GM18861 (cell line): ENCODE data around the gene A3GALT2.

Experiments
- ATAC-seq: cut with Tn5 transposase; IDR thresholded peaks from one replicate; pipeline ENCODE4 v1.9.1; 2021; ENCODE audit not compliant: unreplicated experiment

The A3GALT2 gene

DNA sequence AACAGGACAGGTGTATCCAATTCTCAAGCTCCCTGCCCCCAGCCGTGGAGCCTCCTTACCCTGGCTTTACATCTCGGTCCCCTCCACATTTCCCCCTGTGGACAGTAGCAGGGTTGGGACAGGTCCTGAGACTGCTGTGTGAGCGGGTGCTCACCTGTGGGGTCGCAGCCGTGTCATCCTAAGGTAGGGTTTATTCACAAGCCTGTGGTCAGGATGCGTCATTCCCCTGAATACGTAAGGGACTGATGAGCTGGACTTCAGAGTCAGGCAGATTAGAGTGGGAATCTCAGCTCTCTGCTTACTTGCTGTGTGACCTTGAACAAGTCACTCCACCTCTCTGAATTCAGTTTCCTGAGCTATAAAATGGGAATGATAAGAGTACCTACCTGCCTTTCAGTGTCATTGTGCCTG is 46.9 kb downstream of the A3GALT2 start:
- ATAC-seq = no peak

DNA sequence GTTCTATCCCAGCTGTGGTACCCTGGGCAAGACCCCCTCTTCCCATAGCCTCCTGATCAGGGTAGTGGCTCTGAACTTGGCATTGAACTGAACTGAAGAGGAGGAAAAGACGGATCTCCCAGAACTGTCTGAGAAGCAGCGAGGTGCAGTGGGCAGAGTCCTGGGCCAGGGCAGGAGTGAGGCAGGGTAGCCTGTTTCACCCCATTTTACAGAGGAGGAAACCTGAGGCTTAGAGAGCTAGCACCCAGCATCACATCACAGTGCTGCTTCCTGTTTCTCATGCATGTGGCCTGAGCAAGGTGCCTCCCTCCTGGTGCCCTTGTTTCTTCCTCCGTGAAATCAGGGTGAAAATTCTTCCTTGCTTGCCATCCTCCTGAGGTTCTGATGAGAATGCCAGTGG is 47.5 kb downstream of the A3GALT2 start:
- ATAC-seq = no peak

DNA sequence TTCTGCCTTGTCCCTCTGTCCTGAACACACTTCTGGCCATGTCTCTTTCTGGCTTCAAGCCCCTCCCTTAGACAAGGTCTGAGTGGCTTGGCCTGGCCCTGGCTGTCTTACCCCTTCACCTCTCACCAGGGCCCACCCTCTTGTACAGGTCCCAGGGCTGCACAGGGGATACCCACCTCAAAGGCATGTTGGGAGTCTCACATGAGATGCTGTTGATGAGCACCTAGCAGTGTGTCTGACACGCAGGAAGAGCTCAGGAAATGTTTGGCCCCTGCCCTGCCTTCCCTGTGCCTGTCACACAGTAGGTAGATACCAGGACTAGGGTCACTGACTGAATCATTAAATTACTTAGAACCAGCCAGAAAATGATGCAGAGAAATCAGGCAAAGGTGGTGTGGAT is 48.0 kb downstream of the A3GALT2 start:
- no peak for ATAC-seq

DNA sequence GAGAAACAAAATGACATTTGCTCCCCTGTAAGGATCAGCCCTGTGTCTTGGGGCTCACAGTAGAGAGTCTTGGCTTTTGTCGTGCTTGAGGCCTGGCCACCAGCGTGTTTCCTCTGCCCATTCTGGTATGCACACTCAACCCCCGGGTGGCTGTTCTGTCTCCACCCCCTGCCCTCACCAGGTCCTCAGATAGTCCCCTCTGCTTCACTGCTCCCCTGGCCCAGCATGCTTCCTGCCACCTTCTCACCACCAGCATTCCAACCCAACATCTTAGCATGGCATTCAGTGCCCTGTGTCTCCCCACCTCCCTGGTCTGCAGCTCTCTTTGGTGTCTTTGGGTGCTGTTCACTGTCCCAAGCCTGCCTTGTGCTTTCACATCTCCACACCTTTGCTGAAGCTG is 48.4 kb downstream of the A3GALT2 start:
- ATAC-seq = no peak

DNA sequence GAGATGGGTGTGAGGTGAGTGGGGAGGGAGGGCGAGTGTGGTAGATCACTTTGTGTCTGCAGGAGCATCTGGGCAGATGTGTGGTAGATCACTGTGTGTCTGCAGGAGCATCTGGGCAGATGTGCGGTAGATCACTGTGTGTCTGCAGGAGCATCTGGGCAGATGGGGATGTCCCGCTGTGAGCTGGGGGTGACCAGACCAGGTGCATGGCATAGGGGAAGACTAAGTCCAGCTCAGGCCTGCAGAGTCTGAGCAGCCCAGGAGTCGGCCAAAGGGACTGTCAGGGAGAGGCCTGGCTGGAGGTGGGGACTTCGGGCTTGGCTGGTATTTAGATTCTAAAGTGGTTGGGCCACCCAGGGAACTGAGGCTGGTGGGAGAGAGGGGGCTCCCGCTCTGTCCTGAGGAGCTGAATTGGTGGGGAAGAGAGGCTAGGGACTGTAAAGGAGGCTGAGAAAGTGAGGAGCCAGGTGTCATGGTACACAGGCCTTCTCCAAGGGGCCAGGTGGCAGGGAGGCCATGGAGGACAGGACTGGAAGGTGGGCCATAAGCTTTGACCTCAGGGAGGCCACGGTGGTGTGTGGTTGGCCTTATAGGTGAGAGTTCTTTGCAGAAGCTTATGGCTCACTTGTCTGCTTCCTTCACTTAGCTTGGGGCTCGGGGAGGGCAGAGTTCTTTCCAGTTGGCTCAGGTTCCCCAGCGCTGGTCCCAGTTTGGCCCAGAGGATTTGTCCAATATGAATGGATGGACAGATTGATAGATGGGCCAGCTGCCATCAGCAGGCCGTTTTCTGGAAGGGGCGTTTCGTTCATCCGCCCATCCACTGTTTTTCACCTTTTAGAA is 49.0 kb downstream of the A3GALT2 start:
- ATAC-seq = no peak

DNA sequence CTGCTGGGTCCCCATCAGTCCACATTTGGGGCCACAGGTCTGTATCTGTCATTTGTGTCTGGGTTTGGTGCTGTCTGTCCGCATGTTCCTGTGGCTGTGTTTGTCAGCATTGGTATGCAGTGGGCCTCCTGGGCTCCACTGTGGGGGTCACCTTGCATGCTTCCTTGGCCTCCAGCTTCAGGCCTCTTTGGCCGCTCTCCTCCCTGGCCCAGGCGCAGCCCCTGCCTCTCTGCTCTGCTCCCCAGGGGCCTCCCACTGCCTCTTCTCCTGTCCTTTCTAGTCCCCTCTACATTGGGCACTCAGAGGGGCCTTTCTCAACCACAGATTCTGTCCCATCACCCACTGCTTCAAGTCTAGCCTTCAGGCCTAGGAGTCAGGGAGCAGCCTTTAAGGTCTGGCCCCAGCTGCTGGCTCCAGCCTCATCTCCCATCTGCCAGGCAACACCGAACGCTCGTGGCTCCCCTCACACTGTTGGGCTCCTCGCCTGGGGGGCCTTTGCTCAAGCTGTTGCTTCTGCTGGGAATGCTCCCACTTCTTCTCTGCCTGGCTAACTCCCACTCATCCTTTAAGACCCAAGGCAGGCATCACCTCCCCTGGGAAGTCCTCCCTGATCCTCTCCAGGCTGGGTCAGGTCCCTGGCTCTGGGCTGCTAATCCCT is 50.0 kb downstream of the A3GALT2 start:
- ATAC-seq = no peak

DNA sequence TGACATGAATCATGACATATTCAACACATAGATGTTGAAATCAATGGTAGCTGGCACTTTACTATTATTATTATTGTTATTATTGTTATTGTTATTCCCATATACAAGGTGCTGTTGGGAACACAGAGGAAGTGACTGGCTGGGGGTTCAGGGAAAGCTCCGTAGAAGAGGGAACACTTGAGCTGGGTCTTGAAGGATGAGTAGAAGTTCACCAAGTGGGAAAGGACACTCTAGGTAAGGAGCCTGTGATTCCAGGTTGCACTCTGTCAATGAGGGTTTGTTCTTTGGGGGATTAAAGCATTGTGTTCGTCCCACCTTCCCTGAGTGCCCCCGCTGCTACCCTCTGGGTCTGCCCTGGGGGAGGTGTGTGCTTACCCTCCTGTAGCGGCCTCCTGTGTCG is 50.5 kb downstream of the A3GALT2 start:
- no peak for ATAC-seq

DNA sequence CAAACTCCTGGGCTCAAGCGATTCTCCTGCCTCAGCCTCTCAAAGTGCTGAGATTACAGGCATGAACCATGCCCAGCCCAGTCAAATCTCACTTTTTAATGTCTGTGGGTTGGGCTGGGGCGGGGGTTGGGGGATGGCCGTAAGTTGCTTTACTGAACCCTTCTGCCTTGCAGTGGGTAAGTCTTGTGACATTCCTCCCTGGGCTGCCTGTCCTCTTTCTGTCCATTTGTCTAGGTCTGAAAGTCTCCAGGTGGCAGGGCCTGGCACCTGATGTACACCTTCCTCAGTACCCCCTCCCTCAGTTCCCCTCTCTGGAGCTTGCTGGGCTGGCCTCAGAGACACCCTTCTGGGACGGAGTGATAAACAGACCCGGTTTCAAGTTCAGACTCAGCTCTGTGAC is 51.3 kb downstream of the A3GALT2 start:
- no peak for ATAC-seq

DNA sequence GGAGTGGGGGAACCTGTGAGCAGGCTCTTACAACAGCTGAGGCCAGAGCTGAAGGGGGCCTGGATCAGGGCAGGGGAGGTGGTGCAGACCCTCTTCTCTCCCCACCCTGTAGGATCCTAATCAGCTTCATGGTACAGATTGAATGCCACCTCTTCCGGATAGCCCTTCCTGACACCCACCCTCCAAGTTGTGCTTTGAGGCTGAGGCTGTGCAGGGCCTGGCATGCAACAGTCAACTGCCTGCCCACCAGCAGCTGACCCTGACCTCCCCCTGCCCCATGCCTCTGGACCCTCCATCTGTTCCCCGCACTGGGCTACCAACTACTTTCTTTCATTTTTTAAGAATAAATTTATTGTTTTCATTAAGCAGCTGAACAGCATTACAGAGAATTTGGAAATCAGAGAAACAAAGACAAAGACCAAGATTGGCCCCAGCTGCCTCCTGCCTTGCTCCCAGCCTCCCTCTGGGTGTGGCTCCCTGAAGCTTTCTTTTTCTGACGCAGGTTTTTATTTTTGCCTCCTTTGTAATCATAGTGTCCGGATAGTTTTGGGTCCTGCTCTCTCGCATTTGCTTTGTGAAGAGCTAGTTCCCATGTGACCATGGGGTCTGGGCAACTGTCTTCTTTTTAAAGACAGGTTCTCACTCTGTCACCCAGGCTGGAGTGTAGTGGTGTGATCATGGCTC is 51.8 kb downstream of the A3GALT2 start:
- no peak for ATAC-seq

DNA sequence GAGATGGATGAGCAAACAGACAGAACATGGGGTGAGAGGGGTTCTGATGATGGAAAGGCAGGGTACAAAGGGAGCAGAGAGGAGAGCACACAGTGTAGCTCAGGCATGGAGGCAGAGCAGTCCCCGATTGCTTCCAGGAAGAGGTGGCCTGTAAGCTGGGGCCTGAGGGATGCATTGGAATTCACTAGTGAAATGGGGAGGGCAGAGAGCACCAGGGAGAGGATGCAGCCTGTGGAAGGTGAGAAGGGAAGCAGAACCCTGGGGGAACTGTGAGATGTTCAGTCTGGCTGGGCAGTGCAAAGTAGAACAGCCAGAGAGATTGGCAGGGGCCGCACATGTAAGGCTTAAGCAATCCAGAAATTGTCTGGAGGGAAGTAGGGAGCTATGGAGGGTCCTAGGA is 52.4 kb downstream of the A3GALT2 start:
- no peak for ATAC-seq

DNA sequence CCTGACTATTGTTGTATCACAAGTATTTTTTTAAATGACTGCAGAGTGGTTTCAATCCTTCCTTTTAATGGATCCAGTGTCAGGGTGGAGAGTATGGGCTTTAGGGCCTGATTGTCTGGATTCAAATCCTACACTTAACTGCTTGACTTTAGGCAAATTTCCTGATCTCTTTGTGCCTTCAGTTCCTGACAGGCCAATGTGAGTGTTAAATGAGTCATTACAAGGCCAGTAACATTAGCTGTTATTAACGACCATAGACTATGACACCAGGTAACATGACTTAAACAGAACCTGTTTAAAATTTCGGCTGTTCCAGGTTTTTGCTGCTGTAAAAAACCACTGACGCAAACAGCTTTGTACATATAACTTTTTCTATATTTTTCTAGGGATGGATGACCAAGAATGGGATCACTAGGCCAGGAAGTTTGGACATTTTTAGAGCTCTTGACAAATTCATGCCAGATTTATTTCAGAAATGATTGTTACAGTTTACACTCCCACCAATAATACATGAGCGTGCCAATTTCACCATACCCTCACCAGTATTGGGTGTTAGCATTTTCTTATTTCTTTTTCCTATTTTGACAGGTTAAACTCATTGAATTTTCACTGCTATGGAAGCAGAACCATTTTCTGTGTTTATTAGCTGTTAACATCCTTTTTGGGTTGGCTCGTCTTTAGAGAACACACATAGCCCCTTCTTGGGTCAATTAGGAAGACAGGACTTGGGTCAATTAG is 53.3 kb downstream of the A3GALT2 start:
- ATAC-seq = no peak

DNA sequence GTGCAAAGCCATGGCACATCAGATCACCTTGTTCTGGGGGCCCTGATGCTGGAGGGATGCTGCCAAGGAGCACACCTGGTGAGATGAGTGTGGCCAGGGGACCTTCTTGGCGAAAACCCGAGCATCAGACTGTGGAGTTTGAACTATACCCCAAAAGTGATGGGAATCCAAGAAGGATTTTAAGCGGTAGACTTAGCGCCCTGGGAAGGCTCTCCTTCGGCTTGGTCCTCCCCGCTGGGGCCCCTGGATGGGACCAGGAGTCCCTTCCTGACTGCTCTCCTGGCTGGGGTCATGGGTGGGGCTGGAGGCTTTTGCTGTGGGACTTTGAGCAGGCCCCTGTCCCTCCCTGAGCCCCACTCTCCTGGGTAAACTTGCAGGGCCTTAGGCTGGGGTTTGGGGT is 54.1 kb downstream of the A3GALT2 start:
- ATAC-seq = no peak

DNA sequence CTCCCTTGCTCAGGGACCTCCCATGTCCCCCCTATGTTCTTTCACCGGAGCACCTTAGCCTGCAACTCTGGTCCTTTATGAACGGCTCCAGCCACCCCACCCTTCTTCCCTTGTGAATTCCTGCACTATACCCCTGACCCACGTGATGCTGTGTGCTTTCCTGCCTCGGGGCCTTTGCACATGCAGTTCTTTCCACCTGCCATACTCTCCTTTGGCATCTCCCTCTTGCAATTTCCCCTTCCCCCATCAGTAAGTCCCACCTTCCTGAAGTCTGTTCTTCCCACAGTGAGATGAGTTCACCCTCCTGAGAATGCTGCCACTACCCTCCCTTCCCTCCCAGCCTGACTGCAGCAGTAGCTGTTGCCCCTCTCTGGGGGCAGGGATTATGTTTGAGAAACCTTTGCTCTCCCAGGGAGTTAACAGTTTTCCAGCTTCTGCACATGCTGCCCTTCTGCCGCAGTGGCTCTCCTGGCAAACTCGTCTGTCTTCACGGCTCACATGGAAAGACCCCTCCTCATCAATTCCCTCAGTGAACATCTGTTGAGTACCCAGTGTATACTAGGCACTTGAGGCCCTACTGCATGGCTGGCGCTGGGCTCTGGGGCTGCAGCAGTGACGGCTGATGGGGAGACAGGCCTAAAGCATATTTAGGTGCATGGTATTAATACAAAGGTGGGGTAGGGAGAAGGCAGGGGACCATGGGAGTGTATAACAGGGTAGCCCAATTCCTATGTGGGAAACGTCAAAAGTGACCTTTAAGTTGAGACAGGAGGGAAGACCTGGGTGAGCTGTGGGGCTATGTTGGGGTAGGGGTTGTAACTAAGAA is 54.9 kb downstream of the A3GALT2 start:
- no peak for ATAC-seq

DNA sequence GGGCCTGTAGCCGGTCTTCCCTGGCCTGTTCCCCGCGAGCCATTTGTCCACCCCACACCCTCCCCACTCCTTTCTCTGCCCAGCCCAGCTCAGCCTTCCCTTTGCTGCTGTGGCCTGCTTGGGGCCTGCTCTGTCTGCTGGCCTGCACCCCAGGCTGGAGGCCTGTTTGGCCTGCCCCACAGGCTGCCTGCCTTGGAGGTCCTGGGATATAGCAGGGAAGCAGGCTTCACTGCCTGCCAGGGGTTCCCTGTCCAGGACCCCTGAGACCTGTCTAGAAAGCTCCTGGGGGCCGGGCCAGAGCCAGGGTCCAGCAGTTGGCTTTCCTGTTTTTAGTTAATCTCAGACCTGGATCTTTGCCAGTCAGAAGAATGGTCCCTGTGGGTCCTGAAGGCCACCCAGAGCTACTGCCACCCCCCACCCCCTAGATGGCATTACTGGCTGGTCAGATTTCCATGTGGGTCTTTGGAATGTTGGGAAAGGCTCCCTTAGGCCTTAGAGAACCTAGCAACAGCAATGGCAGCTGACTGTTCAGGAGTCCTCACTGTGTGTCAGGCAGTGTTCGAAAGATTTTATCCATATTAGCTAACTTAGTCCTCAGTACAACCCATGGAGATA is 56.9 kb downstream of the A3GALT2 start:
- no peak for ATAC-seq

DNA sequence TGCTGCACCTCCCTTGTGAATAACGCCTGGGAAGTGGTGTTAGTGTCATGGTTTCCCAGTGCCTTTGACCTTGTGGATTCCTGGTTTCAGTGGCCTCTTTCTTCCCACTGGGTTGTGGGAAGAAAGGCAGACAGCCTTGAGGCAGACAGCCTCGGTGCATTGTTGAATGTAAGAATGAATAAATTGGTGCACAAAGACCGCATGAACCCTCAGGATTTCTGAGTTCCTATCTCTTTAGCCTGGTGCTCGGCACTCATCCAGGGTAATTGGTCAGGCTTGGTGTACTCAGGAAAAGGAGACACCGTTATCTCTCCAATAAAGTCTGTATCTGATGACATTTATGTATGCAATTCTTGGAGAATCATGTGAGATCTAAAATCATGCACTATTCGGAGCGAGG is 59.6 kb downstream of the A3GALT2 start:
- no peak for ATAC-seq

DNA sequence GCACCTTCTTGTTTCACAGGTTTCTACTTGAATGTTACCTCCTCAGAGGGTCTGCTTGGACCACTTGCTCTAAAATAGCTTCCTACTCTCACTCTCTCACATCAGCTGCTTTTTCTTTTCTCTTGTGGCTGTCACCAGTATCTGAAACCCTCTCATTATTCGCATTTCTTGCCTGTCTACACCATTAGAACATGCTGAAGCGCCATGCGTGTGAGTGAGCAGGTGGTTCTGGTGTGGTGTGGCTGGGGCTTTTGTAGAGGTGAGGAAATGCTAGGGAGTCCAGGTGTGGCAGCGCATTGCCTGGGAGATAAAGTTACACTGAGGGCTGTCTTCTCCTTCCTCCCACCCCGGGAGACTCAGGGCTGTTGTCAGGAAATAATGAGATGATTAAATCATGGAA is 60.5 kb downstream of the A3GALT2 start:
- no peak for ATAC-seq

DNA sequence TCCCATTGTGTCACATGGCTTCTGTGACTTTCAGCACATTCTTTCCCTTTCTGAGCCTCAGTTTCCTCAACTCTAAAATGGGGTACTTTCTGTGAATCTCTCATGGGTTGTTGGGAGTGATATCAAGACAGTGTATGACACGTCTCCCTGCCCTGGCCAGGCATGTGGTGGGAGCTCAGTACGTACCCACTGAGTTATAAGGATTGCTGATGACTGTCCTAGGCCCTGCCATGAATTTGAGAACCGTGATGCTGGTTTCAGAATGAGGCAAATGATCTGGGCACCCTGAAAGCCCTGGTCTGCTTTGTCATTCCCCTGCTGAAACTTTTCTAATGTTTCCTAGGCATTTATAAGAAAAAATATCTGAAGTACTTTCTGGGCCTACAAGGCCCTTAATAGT is 61.0 kb downstream of the A3GALT2 start:
- ATAC-seq = no peak

DNA sequence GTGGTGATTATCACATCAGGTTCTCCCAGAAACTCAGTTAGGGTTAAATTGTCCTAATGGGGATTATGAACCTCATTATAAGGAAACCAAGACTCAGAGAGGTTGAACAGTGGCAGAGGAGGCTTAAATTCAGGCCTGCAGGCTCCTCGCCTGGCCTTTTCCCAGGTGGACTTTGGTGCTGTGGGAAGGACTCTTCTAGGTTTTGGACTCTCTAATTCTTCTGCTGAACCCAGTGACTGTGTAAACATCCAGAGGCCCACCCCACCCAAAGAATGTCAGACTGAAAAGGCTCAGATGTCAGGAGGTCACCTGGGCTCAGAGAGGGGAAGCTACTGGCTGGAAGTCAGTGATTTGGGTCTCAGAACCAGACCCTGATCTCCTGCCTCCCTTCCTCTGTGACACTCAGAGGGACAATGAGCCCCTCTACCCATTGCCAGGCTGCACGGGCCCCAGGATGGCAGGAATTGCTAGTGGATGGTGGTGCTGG is 62.1 kb downstream of the A3GALT2 start:
- no peak for ATAC-seq

DNA sequence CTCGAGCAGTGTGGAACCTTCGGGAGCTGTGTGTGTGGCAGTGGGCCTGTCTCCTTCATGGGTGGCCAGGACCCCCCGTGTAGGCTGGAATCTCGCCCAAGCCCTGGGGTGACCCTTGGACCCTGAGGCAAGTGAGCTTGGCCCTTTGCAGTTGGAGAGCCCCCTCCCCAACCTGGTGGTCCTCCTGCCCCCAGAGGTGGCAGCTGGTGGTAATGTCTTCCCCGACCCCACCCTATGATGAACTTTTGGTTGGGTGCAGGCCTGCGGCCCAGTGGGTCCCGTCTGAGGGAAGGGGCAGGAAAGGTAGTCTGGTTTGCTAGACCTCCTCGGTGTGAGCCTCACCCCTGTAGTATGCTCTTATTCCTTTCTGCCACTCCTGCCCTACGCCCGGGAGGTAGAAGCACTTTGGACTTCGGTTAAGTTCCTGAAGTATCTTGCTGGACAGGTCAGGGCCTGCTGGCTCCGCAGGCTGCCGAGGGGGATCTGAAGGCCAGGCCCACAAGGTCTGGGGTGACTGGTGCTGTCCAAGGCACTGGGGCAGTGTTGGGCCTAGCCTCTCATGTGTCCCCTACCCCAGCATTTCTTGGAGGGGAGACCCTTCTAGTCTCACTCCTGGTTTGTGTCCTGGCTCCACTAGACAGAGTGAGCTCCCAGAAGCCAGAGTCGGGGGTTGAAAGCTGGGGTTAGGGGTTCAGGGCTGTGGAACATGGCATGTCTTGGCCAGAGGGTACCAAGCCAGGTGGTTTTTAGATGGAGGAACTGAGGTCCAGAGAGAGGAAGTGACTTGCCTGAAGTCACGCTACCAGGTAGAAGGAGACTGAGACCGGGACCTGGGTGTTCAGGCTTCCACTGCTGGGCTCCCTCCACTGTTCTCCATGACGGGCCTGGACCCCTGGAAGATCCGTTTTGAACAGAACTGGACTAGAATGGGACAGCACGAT is 62.9 kb downstream of the A3GALT2 start:
- ATAC-seq = no peak
